ENCODE measurements around the gene FGF4.

DNA sequence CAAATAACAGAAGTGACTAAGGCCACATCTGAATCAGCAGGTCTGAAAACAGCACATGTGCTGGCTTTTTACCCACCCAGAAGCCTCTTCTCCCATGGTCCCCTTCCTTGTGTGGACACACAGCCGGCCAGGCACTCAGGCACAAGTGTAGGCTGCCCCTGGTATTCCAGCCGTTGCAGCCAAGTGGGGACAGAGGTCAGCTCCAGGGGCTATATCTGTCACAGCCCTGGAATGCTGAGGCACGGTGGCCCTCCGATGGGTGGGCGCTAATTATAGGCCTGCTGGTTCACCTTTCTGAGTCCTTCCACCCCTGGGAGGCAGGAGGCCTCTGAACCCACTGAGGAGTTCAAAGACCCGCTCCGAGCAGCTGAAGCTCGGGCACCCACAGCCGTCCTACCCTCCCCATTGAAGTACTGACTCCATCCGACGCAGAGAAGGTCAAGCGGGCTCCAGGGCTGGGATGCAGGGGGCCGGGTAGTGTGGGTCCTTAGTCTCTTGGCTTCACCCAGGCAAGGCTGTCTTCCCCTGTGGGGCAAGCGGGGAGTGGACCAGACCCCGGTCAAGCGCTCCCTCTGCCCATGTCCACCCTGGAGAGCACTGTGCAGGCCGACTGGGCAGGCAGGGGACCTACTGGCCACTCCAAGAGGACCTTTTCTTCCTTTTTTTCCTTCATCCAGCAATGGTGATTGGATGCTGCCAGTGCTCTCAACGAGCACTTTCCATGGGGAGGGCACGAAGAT lies 29.8 kb upstream of the FGF4 start:
- TF ChIP-seq, protein P1, sequence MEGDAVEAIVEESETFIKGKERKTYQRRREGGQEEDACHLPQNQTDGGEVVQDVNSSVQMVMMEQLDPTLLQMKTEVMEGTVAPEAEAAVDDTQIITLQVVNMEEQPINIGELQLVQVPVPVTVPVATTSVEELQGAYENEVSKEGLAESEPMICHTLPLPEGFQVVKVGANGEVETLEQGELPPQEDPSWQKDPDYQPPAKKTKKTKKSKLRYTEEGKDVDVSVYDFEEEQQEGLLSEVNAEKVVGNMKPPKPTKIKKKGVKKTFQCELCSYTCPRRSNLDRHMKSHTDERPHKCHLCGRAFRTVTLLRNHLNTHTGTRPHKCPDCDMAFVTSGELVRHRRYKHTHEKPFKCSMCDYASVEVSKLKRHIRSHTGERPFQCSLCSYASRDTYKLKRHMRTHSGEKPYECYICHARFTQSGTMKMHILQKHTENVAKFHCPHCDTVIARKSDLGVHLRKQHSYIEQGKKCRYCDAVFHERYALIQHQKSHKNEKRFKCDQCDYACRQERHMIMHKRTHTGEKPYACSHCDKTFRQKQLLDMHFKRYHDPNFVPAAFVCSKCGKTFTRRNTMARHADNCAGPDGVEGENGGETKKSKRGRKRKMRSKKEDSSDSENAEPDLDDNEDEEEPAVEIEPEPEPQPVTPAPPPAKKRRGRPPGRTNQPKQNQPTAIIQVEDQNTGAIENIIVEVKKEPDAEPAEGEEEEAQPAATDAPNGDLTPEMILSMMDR (IDR thresholded peaks at IDR 0.05; ENCODE audit: borderline replicate concordance, extremely low read depth, low read length, poor library complexity, severe bottlenecking): no peak
- no peak for TF ChIP-seq EZH2 (IDR thresholded peaks at IDR 0.05; ENCODE audit: borderline replicate concordance, low read depth, low read length, severe bottlenecking)

Data from DND-41 (cell line).